Activated naive CD4-positive, alpha-beta T cell treated with anti-CD3 and anti-CD28 coated beads, Interleukin-2, amount 50 U/mL, for 16 hours (primary cell): Measurements from ENCODE around the gene PSMD1.
"Not testable (repeated sequence)": the region's sequence is repeated elsewhere in the genome, so short reads cannot be mapped to it uniquely, and the experiment has no call there.

ENCODE experiments used
- DNase-seq: peaks from one replicate; pipeline ENCODE4 v3.0.0-alpha.2; 2020

PSMD1 gene

GRCh38 chr2:231117922-231118613 lies 61.4 kb downstream of the PSMD1 start:
- no peak for DNase-seq

- no peak for DNase-seq
Measured at GRCh38 chr2:231118614-231118942, 61.9 kb downstream of the PSMD1 start.

DNA sequence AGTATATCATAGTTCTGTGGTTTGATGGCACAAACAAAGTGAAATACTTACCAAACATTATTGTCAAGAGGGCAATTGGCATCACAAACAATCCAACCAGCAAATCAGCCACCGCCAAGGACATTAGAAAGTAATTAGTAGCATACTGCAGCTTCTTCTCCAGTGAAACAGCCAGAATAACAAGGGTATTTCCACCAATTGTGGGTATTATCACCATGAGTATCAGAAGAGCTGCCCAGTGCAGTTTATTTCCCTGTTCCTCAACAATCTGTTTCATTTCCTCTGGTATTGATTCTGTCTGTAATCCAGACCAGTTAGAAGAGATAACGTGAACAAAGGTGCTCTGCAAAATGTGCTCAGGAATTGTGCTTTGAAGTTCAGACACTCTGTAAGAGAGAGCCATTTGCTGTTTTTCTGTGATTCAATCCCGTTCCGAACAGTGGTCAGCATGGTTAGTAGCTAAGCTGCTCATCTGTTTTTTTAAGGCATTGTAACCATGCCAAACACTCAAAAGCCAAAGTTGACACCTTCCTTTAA lies 66.8 kb downstream of the PSMD1 start:
- DNase-seq: no peak

GRCh38 chr2:231124838-231125568 lies 68.3 kb downstream of the PSMD1 start, which contains the start of gene HTR2B:
HTR2B (minus strand) TSS chr2:231125042; CDS start chr2:231123764, 1,278 bp downstream.
- DNase-seq: no peak

GRCh38 chr2:231126123-231126522 lies 69.5 kb downstream of the PSMD1 start:
- no peak for DNase-seq

GRCh38 chr2:231127480-231127879 lies 70.8 kb downstream of the PSMD1 start:
- no peak for DNase-seq

DNA sequence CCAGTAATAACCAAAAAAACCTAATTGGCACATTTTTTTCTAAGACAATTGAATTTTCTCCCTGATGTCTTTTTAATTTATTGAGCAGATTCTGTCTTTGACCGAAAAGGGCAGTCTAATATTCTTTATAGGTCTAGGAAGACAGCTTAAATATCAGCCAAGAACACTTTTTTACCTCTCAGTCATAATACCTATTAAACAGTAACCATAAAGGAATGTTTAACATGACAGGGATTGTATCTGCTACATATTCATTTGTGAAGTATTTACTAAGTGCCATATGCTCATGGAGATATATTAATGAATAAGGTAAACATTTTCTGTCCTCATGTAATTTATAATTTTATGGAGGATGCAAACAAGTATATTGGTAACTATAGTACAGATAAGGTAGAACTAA lies 71.3 kb downstream of the PSMD1 start:
- DNase-seq: no peak

GRCh38 chr2:231128541-231128940 lies 71.9 kb downstream of the PSMD1 start:
- no peak for DNase-seq

- DNase-seq: no peak
Measured at GRCh38 chr2:231129216-231129615, 72.5 kb downstream of the PSMD1 start.

GRCh38 chr2:231130336-231131056 lies 73.8 kb downstream of the PSMD1 start:
- DNase-seq: no peak

GRCh38 chr2:231132129-231132528 lies 75.5 kb downstream of the PSMD1 start:
- no peak for DNase-seq

DNA sequence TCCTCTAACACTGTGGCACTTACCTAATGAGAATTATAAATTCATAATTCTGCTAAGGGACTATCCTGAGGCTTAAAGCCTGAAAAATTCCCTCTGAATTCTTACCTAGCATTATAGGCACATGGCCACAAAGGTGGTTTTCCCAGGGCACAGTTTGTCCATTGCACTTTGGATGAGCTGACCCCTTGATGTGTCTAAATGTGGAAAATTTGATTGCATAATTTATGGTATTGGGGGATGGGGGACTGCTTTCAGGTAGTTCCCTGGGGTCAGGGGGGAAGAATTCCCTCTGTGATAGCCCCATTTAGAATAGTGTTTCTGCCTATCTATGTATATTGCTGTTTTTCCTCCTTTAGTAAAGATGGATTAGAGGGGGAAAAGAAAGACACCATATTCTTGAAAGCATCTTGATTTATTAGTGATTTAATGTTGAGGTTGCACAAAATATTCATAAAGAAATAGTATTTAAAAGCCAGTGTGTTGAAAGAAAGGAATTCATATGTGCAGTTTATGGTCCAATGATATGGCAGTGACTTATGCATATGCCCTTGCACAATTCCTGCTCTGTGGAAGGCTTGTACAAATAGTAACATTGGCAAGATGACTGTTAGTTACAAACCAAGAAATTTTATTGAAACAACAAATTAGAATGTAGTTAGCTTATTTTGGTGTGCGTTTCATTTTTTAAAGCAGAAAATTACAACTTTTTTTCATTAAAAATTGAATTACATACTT lies 76.9 kb downstream of the PSMD1 start:
- no peak for DNase-seq

- DNase-seq: no peak
Measured at GRCh38 chr2:231134910-231135655, 78.4 kb downstream of the PSMD1 start.

DNA sequence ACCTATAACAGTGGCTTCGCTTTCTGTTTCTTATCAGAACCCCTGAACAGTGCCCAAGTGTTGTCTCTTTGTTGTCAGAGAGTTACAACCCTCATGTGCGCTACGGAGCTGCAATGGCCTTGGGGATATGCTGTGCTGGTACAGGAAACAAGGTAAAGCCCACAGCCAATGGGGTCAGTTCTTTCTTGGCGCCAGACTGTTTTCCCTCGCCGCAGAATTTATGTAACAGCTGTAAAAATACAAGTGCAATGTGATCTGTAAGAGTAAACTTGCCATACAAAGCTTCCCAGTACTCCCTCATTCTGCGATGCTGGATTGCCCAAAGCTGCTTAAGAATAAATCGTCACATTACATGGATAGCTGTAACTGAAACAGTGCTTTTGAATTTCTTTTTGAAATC lies 82.0 kb downstream of the PSMD1 start:
- DNase-seq: no peak

GRCh38 chr2:231139796-231140195 lies 83.1 kb downstream of the PSMD1 start:
- no peak for DNase-seq

- DNase-seq: not testable (repeated sequence)
Measured at GRCh38 chr2:231140808-231141207, 84.1 kb downstream of the PSMD1 start.

DNA sequence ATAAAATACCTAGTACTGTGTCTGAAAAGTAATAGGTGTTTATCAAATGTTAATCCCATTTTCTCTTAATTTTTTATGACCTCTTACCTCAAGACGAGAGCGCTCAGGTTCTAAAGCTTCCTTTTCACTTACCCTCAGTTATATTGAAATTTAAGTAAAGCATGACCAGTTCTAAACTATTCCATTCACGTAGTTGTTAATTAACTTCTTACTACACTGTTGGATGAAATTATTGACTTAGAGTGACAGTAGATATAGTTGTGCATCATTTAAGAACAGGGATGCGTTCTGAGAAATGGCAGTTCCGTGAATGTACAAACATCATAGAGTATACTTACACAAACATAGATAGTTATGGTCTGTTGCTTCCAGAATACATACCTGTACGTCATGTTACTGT lies 88.2 kb downstream of the PSMD1 start:
- DNase-seq: no peak

DNA sequence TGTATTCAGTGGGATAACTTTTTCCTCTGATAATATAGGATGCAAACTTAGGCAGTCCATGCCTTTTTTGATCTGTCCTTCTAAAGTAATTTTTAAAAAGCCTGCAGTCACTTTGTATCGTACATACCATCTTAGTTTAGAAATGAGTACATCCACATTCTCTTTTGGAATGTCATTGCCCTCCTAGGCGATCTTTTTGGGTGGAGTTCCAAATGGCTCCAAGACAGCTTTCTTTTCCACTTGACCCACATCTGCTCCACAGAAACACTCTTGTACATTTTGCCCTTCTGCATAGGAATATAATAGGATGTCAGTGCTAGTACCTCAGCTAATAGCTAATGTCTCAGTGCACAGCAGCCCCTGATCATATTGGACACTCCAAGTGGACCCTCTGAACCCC lies 90.0 kb downstream of the PSMD1 start:
- DNase-seq: no peak

- DNase-seq: no peak
Measured at GRCh38 chr2:231152800-231153557, 96.3 kb downstream of the PSMD1 start.

- DNase-seq: no peak
Measured at GRCh38 chr2:231159306-231159705, 102.6 kb downstream of the PSMD1 start.

GRCh38 chr2:231160701-231161100 lies 104.0 kb downstream of the PSMD1 start:
- DNase-seq: no peak
